Measurements from ENCODE around the gene DCC. TPM values are rescaled to one million over a fixed set of nuclear protein-coding genes. Genes with fewer than 3 reads are reported as not detected.

Gene DCC
- total and polyA plus RNA-seq, 2 experiments from 2014 or later, result 0.53 to 0.73 TPM

DNA sequence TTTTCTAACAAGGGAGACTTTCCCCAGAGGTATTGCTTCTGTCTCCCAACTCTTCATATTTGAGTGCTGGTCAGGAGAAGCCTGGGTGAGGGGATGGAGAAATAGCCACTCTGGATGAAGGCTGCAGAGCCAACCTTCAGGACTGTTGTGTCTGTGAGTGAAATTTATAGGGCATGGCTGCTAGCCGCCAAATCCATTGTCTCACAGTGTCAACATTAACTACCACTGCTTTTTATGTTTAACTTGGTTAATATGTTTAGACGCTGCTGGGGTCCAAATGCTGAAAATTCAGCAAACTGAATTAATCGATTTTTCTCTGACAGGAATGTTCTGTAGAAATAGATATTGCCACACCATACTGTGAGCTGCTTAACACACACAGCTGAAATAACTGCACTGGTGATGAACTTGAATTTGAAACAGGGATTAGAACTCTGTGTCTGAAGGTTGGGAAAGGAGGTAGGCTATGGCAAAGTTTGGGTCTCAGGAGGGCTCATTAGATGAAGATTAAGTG is 281.0 kb downstream of the DCC start:
- Histone ChIP-seq H3K9me2 (ENCODE audit: insufficient read depth) (no peaks in the 10 kb centered on the region), H3K79me2 (replicated peaks; ENCODE audit: insufficient read depth) (no peaks in the 10 kb centered on the region), H3K4me2 (no peak overlapping the region), H3K36me3 (ENCODE audit: insufficient read depth) (no peaks in the 10 kb centered on the region), H2AFZ (no peak overlapping the region), H3F3A (replicated peaks; ENCODE audit: low read depth) (no peaks in the 10 kb centered on the region), H3K4me1 (ENCODE audit: insufficient read depth) (no peaks in the 10 kb centered on the region; the same call in 1 of the 2 replicates), H3K27ac (ENCODE audit: low read depth) (no peak overlapping the region), H4K20me1 (replicated peaks; ENCODE audit: insufficient read depth) (no peaks in the 10 kb centered on the region), H3K27me3 (ENCODE audit: insufficient read depth) (no peaks in the 10 kb centered on the region), H3K4me3 (no peak overlapping the region)
- Mint-ChIP-seq H3K4me3 (no peak overlapping the region), H3K36me3 (ENCODE audit: low read depth) (no peaks in the 10 kb centered on the region), H3K9me3 (no peaks in the 10 kb centered on the region), H3K27me3 (ENCODE audit: insufficient read depth, low read depth, poor library complexity) (no peaks in the 10 kb centered on the region), H3K4me1 (peaks cover 10% of the 10 kb centered on the region), H3K27ac (no peak overlapping the region)
- DNase-seq (ENCODE audit: low spot score), result no peak
- TF ChIP-seq, protein P1, sequence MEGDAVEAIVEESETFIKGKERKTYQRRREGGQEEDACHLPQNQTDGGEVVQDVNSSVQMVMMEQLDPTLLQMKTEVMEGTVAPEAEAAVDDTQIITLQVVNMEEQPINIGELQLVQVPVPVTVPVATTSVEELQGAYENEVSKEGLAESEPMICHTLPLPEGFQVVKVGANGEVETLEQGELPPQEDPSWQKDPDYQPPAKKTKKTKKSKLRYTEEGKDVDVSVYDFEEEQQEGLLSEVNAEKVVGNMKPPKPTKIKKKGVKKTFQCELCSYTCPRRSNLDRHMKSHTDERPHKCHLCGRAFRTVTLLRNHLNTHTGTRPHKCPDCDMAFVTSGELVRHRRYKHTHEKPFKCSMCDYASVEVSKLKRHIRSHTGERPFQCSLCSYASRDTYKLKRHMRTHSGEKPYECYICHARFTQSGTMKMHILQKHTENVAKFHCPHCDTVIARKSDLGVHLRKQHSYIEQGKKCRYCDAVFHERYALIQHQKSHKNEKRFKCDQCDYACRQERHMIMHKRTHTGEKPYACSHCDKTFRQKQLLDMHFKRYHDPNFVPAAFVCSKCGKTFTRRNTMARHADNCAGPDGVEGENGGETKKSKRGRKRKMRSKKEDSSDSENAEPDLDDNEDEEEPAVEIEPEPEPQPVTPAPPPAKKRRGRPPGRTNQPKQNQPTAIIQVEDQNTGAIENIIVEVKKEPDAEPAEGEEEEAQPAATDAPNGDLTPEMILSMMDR (conservative IDR thresholded peaks at IDR 0.05; ENCODE audit: low read depth in 2 of 2), result no peak
- TF ChIP-seq, protein P2, sequence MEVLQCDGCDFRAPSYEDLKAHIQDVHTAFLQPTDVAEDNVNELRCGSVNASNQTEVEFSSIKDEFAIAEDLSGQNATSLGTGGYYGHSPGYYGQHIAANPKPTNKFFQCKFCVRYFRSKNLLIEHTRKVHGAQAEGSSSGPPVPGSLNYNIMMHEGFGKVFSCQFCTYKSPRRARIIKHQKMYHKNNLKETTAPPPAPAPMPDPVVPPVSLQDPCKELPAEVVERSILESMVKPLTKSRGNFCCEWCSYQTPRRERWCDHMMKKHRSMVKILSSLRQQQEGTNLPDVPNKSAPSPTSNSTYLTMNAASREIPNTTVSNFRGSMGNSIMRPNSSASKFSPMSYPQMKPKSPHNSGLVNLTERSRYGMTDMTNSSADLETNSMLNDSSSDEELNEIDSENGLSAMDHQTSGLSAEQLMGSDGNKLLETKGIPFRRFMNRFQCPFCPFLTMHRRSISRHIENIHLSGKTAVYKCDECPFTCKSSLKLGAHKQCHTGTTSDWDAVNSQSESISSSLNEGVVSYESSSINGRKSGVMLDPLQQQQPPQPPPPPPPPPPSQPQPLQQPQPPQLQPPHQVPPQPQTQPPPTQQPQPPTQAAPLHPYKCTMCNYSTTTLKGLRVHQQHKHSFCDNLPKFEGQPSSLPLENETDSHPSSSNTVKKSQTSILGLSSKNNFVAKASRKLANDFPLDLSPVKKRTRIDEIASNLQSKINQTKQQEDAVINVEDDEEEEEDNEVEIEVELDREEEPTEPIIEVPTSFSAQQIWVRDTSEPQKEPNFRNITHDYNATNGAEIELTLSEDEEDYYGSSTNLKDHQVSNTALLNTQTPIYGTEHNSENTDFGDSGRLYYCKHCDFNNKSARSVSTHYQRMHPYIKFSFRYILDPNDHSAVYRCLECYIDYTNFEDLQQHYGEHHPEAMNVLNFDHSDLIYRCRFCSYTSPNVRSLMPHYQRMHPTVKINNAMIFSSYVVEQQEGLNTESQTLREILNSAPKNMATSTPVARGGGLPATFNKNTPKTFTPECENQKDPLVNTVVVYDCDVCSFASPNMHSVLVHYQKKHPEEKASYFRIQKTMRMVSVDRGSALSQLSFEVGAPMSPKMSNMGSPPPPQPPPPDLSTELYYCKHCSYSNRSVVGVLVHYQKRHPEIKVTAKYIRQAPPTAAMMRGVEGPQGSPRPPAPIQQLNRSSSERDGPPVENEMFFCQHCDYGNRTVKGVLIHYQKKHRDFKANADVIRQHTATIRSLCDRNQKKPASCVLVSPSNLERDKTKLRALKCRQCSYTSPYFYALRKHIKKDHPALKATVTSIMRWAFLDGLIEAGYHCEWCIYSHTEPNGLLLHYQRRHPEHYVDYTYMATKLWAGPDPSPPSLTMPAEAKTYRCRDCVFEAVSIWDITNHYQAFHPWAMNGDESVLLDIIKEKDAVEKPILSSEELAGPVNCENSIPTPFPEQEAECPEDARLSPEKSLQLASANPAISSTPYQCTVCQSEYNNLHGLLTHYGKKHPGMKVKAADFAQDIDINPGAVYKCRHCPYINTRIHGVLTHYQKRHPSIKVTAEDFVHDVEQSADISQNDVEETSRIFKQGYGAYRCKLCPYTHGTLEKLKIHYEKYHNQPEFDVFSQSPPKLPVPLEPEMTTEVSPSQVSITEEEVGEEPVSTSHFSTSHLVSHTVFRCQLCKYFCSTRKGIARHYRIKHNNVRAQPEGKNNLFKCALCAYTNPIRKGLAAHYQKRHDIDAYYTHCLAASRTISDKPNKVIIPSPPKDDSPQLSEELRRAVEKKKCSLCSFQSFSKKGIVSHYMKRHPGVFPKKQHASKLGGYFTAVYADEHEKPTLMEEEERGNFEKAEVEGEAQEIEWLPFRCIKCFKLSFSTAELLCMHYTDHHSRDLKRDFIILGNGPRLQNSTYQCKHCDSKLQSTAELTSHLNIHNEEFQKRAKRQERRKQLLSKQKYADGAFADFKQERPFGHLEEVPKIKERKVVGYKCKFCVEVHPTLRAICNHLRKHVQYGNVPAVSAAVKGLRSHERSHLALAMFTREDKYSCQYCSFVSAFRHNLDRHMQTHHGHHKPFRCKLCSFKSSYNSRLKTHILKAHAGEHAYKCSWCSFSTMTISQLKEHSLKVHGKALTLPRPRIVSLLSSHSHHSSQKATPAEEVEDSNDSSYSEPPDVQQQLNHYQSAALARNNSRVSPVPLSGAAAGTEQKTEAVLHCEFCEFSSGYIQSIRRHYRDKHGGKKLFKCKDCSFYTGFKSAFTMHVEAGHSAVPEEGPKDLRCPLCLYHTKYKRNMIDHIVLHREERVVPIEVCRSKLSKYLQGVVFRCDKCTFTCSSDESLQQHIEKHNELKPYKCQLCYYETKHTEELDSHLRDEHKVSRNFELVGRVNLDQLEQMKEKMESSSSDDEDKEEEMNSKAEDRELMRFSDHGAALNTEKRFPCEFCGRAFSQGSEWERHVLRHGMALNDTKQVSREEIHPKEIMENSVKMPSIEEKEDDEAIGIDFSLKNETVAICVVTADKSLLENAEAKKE (CRISPR knock-in tag; IDR thresholded peaks at IDR 0.05), result no peak
- TF ChIP-seq, protein P3, sequence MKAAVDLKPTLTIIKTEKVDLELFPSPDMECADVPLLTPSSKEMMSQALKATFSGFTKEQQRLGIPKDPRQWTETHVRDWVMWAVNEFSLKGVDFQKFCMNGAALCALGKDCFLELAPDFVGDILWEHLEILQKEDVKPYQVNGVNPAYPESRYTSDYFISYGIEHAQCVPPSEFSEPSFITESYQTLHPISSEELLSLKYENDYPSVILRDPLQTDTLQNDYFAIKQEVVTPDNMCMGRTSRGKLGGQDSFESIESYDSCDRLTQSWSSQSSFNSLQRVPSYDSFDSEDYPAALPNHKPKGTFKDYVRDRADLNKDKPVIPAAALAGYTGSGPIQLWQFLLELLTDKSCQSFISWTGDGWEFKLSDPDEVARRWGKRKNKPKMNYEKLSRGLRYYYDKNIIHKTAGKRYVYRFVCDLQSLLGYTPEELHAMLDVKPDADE (IDR thresholded peaks at IDR 0.05), result no peak
- TF ChIP-seq EZH2 (IDR thresholded peaks at IDR 0.05; ENCODE audit: low read depth, unreplicated experiment) (no peak), JUNB (IDR thresholded peaks at IDR 0.05; ENCODE audit: unreplicated experiment) (no peak), CREB1 (CRISPR knock-in tag; IDR thresholded peaks at IDR 0.05; ENCODE audit: low read depth) (no peak), STAT1 (IDR thresholded peaks at IDR 0.05; ENCODE audit: unreplicated experiment) (no peak), NANOG (IDR thresholded peaks at IDR 0.05; ENCODE audit: borderline replicate concordance) (no peak), POLR2AphosphoS5 (IDR thresholded peaks at IDR 0.05; ENCODE audit: low read depth) (no peak), EZH2phosphoT487 (IDR thresholded peaks at IDR 0.05; ENCODE audit: unreplicated experiment) (no peak), ZNF331 (CRISPR knock-in tag; IDR thresholded peaks at IDR 0.05; ENCODE audit: low read depth) (no peak), ZNF114 (CRISPR knock-in tag; IDR thresholded peaks at IDR 0.05) (no peak)
- TF ChIP-seq, protein P4, sequence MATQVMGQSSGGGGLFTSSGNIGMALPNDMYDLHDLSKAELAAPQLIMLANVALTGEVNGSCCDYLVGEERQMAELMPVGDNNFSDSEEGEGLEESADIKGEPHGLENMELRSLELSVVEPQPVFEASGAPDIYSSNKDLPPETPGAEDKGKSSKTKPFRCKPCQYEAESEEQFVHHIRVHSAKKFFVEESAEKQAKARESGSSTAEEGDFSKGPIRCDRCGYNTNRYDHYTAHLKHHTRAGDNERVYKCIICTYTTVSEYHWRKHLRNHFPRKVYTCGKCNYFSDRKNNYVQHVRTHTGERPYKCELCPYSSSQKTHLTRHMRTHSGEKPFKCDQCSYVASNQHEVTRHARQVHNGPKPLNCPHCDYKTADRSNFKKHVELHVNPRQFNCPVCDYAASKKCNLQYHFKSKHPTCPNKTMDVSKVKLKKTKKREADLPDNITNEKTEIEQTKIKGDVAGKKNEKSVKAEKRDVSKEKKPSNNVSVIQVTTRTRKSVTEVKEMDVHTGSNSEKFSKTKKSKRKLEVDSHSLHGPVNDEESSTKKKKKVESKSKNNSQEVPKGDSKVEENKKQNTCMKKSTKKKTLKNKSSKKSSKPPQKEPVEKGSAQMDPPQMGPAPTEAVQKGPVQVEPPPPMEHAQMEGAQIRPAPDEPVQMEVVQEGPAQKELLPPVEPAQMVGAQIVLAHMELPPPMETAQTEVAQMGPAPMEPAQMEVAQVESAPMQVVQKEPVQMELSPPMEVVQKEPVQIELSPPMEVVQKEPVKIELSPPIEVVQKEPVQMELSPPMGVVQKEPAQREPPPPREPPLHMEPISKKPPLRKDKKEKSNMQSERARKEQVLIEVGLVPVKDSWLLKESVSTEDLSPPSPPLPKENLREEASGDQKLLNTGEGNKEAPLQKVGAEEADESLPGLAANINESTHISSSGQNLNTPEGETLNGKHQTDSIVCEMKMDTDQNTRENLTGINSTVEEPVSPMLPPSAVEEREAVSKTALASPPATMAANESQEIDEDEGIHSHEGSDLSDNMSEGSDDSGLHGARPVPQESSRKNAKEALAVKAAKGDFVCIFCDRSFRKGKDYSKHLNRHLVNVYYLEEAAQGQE (IDR thresholded peaks at IDR 0.05; ENCODE audit: unreplicated experiment), result no peak
- ATAC-seq, result no peak

Data from GM23338 (cell line).